Sigmoid colon (tissue), 4 donors: ENCODE measurements around the gene AJM1.
"Not testable (repeated sequence)": the region's sequence is repeated elsewhere in the genome, so short reads cannot be mapped to it uniquely, and the experiment has no call there.

ENCODE experiments used
- CTCF ChIP-seq, 4 experiments: fragments of 450-650 bp in 3 of 4; fragments of 200-600 bp in 1 of 4; IDR thresholded peaks; one replicate each; pipeline ENCODE4 v1.5.1; 2016 to 2019; ENCODE audit warnings: antibody characterized with exemption in 4 of 4, mild to moderate bottlenecking in 3 of 4, moderate library complexity in 2 of 4
- EP300 ChIP-seq, 4 donors: sonication (generic); formaldehyde crosslinking; IDR thresholded peaks; one replicate each; pipeline ENCODE4 v1.6.1; 2017; ENCODE audit warnings: antibody characterized with exemption in 4 of 4

- not testable (repeated sequence) for TF ChIP-seq CTCF, EP300 (IDR thresholded peaks at IDR 0.05)
Observed at GRCh38 chr9:136869611-136870010, 27.3 kb downstream of the AJM1 start.
